Measurements from ENCODE around the gene LDHD.
"Not testable (repeated sequence)": the region's sequence is repeated elsewhere in the genome, so short reads cannot be mapped to it uniquely, and the experiment has no call there.

Gene LDHD

GRCh38 chr16:75095204-75095621 is 21.4 kb downstream of the LDHD start:
- no peaks in the 10 kb centered on the region for H3K27me3 ChIP-seq (ENCODE audit: control insufficient read depth, insufficient read depth, low read length)
- peaks cover 22% of the 10 kb centered on the region for H3K4me1 ChIP-seq (ENCODE audit: control insufficient read depth, insufficient read depth, low read length)
- H3K9ac ChIP-seq (ENCODE audit: low read depth, low read length): no peak overlapping the region
- peaks cover 14% of the 10 kb centered on the region for H3K36me3 ChIP-seq (ENCODE audit: control insufficient read depth, insufficient read depth, low read length)
- H3K4me3 ChIP-seq (ENCODE audit: low read depth, low read length): no peak overlapping the region
- H3K9me3 ChIP-seq (ENCODE audit: control insufficient read depth, insufficient read depth, low read length): no peaks in the 10 kb centered on the region

DNA sequence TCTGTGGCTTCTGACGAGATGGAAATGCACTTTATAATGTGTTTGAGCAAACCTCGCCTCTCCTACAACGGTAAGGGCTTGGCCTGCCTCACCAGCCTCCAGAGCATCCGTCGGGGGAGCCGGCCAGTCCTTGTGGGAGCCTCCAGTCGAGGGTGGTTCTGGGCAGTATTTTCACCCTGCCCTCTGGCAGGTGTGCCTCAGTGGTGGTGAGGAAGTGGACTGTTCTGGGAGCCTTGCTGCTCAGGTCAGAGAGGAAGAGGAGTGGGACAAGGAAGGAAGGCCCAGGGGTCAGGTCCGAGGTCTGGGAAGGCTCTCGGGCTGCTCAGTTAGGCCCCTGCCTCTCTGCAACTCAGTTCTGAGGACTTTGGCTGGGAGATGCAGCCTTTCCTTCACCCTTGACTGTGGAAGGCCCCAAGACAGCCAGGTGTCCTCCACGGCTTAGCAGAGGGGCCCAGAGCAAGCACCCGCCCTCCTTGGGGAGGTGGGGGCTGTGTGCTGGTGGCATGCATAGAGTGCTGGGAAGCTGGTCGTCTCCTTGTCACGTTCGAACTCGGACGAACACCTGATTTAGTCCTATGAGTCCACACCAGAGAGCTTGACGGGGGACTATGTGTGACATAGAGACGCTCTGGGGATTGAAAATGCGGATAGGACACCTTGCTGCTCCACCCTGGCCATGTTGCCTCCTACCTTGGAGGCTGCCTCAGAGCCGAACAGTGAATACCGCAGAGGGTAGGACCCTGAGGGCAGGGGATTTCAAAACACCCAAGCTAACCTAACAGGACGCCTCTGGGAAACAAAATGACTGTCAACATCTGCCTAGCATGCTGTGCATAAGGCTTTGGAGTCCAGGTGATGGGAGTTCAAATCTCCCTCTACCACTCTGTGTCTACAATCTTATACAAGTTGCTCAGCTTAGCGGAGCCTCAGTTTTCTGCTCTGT is 22.7 kb downstream of the LDHD start:
- H3K9me3 ChIP-seq (ENCODE audit: control insufficient read depth, insufficient read depth, low read length): no peaks in the 10 kb centered on the region
- H3K9ac ChIP-seq (ENCODE audit: low read depth, low read length): no peak overlapping the region
- peaks cover 24% of the 10 kb centered on the region for H3K4me1 ChIP-seq (ENCODE audit: control insufficient read depth, insufficient read depth, low read length)
- peaks cover 14% of the 10 kb centered on the region for H3K36me3 ChIP-seq (ENCODE audit: control insufficient read depth, insufficient read depth, low read length)
- no peaks in the 10 kb centered on the region for H3K27me3 ChIP-seq (ENCODE audit: control insufficient read depth, insufficient read depth, low read length)
- no peak overlapping the region for H3K4me3 ChIP-seq (ENCODE audit: low read depth, low read length)

GRCh38 chr16:75092777-75093176 is 23.8 kb downstream of the LDHD start:
- Histone ChIP-seq H3K36me3 (ENCODE audit: control insufficient read depth, insufficient read depth, low read length) (peaks cover 14% of the 10 kb centered on the region), H3K4me1 (ENCODE audit: control insufficient read depth, insufficient read depth, low read length) (peaks cover 18% of the 10 kb centered on the region), H3K9me3 (ENCODE audit: control insufficient read depth, insufficient read depth, low read length) (no peaks in the 10 kb centered on the region), H3K4me3 (ENCODE audit: low read depth, low read length) (no peak overlapping the region), H3K9ac (ENCODE audit: low read depth, low read length) (no peak overlapping the region), H3K27me3 (ENCODE audit: control insufficient read depth, insufficient read depth, low read length) (no peaks in the 10 kb centered on the region)

- H3K9me3 ChIP-seq (ENCODE audit: control insufficient read depth, insufficient read depth, low read length); H3K27me3 ChIP-seq (ENCODE audit: control insufficient read depth, insufficient read depth, low read length); H3K4me3 ChIP-seq (ENCODE audit: low read depth, low read length); H3K9ac ChIP-seq (ENCODE audit: low read depth, low read length): not testable (repeated sequence)
- peaks cover 14% of the 10 kb centered on the region for H3K36me3 ChIP-seq (ENCODE audit: control insufficient read depth, insufficient read depth, low read length)
- H3K4me1 ChIP-seq (ENCODE audit: control insufficient read depth, insufficient read depth, low read length): peaks cover 21% of the 10 kb centered on the region
Measured at GRCh38 chr16:75091619-75092018, 25.0 kb downstream of the LDHD start.

GRCh38 chr16:75090899-75091298 is 25.7 kb downstream of the LDHD start:
- H3K4me3 ChIP-seq (ENCODE audit: low read depth, low read length); H3K27me3 ChIP-seq (ENCODE audit: control insufficient read depth, insufficient read depth, low read length); H3K9me3 ChIP-seq (ENCODE audit: control insufficient read depth, insufficient read depth, low read length); H3K9ac ChIP-seq (ENCODE audit: low read depth, low read length): not testable (repeated sequence)
- H3K4me1 ChIP-seq (ENCODE audit: control insufficient read depth, insufficient read depth, low read length): peaks cover 17% of the 10 kb centered on the region
- H3K36me3 ChIP-seq (ENCODE audit: control insufficient read depth, insufficient read depth, low read length): peaks cover 14% of the 10 kb centered on the region

DNA sequence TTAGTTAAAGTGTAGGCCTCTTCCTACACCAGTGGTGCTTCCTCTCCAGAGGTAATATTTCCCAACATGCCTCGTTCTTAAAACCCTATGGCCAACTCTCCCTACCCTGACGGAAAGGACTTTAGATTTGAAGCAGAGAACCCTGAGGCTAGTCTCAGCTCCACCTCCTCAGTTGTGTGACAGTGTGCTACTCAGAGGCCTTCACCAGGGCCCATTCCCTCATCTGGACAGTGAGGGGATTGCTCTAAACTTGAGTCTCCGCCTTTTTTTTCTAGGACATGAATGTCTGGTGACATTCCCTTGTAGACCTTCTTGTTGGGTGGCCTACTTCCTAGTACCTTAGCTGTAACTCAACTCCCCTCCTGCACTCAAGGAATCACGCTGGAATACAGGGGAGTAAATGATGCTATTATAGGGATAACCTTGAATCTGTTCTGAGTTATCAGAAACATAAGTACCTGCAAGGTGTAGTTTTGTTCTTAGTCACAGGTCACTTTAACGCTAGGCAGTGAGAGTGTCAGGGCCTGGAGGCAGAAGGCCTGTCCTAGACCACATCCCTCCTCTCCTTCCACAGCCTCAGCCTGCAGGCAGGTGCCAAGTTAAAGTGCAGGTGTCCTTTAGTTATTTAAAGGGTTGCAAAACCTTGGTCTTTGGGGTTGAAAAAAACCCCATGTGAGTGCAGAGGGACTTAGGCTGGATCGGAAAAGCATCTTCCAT is 26.9 kb downstream of the LDHD start:
- Histone ChIP-seq H3K36me3 (ENCODE audit: control insufficient read depth, insufficient read depth, low read length) (peaks cover 11% of the 10 kb centered on the region), H3K4me1 (ENCODE audit: control insufficient read depth, insufficient read depth, low read length) (peaks cover 17% of the 10 kb centered on the region), H3K9me3 (ENCODE audit: control insufficient read depth, insufficient read depth, low read length) (no peaks in the 10 kb centered on the region), H3K4me3 (ENCODE audit: low read depth, low read length) (no peak overlapping the region), H3K9ac (ENCODE audit: low read depth, low read length) (no peak overlapping the region), H3K27me3 (ENCODE audit: control insufficient read depth, insufficient read depth, low read length) (no peaks in the 10 kb centered on the region)

- Histone ChIP-seq H3K9me3 (ENCODE audit: control insufficient read depth, insufficient read depth, low read length) (no peaks in the 10 kb centered on the region), H3K9ac (ENCODE audit: low read depth, low read length) (no peak overlapping the region), H3K27me3 (ENCODE audit: control insufficient read depth, insufficient read depth, low read length) (no peaks in the 10 kb centered on the region), H3K4me1 (ENCODE audit: control insufficient read depth, insufficient read depth, low read length) (peaks cover 17% of the 10 kb centered on the region), H3K4me3 (ENCODE audit: low read depth, low read length) (no peak overlapping the region), H3K36me3 (ENCODE audit: control insufficient read depth, insufficient read depth, low read length) (peaks cover 8% of the 10 kb centered on the region)
Measured at GRCh38 chr16:75088934-75089333, 27.6 kb downstream of the LDHD start.

GRCh38 chr16:75088216-75088615 is 28.4 kb downstream of the LDHD start:
- Histone ChIP-seq H3K36me3 (ENCODE audit: control insufficient read depth, insufficient read depth, low read length) (peaks cover 3% of the 10 kb centered on the region), H3K27me3 (ENCODE audit: control insufficient read depth, insufficient read depth, low read length) (no peaks in the 10 kb centered on the region), H3K4me3 (ENCODE audit: low read depth, low read length) (no peak overlapping the region), H3K9ac (ENCODE audit: low read depth, low read length) (no peak overlapping the region), H3K4me1 (ENCODE audit: control insufficient read depth, insufficient read depth, low read length) (peaks cover 17% of the 10 kb centered on the region), H3K9me3 (ENCODE audit: control insufficient read depth, insufficient read depth, low read length) (no peaks in the 10 kb centered on the region)

- H3K36me3 ChIP-seq (ENCODE audit: control insufficient read depth, insufficient read depth, low read length): peaks cover 3% of the 10 kb centered on the region
- H3K9ac ChIP-seq (ENCODE audit: low read depth, low read length): no peak overlapping the region
- no peaks in the 10 kb centered on the region for H3K27me3 ChIP-seq (ENCODE audit: control insufficient read depth, insufficient read depth, low read length)
- H3K9me3 ChIP-seq (ENCODE audit: control insufficient read depth, insufficient read depth, low read length): no peaks in the 10 kb centered on the region
- H3K4me3 ChIP-seq (ENCODE audit: low read depth, low read length): no peak overlapping the region
- H3K4me1 ChIP-seq (ENCODE audit: control insufficient read depth, insufficient read depth, low read length): peaks cover 15% of the 10 kb centered on the region
Measured at GRCh38 chr16:75087375-75087979, 29.1 kb downstream of the LDHD start.

GRCh38 chr16:75086688-75087374 is 29.7 kb downstream of the LDHD start:
- peaks cover 3% of the 10 kb centered on the region for H3K36me3 ChIP-seq (ENCODE audit: control insufficient read depth, insufficient read depth, low read length)
- no peaks in the 10 kb centered on the region for H3K9me3 ChIP-seq (ENCODE audit: control insufficient read depth, insufficient read depth, low read length)
- H3K4me3 ChIP-seq (ENCODE audit: low read depth, low read length): no peak overlapping the region
- H3K27me3 ChIP-seq (ENCODE audit: control insufficient read depth, insufficient read depth, low read length): no peaks in the 10 kb centered on the region
- H3K9ac ChIP-seq (ENCODE audit: low read depth, low read length): no peak overlapping the region
- H3K4me1 ChIP-seq (ENCODE audit: control insufficient read depth, insufficient read depth, low read length): peaks cover 15% of the 10 kb centered on the region

GRCh38 chr16:75086281-75086680 is 30.3 kb downstream of the LDHD start:
- Histone ChIP-seq H3K9ac (ENCODE audit: low read depth, low read length) (no peak overlapping the region), H3K36me3 (ENCODE audit: control insufficient read depth, insufficient read depth, low read length) (peaks cover 3% of the 10 kb centered on the region), H3K27me3 (ENCODE audit: control insufficient read depth, insufficient read depth, low read length) (no peaks in the 10 kb centered on the region), H3K9me3 (ENCODE audit: control insufficient read depth, insufficient read depth, low read length) (no peaks in the 10 kb centered on the region), H3K4me1 (ENCODE audit: control insufficient read depth, insufficient read depth, low read length) (peaks cover 15% of the 10 kb centered on the region), H3K4me3 (ENCODE audit: low read depth, low read length) (no peak overlapping the region)
